Frontal cortex (tissue), 4 donors: ENCODE measurements around the gene OR2H1. TPM values are rescaled to one million over a fixed set of nuclear protein-coding genes. Genes with fewer than 3 reads are reported as not detected.

ENCODE experiments used
- DNase-seq, 2 donors: peaks; one replicate each; pipeline ENCODE4 v3.0.0; 2012; ENCODE audit warnings: low spot score in 2 of 2
- FAIRE-seq: peaks from 2 replicates; lab custom pipeline; 2012; peaks lifted over from hg19 to GRCh38; lab: Jason Lieb, UNC
- total RNA-seq: library from RNA; depleted of rRNA; stranded (reverse); fragments of >200 nt; gene quantifications from one replicate; pipeline ENCODE4 v1.2.3, GENCODE V29; 2014
- donor health status: control.
- donor health status: control.
- donor health status: control.

OR2H1 gene
- total RNA-seq, 1 donor from 2014 or later, result under 0.01 TPM

DNA sequence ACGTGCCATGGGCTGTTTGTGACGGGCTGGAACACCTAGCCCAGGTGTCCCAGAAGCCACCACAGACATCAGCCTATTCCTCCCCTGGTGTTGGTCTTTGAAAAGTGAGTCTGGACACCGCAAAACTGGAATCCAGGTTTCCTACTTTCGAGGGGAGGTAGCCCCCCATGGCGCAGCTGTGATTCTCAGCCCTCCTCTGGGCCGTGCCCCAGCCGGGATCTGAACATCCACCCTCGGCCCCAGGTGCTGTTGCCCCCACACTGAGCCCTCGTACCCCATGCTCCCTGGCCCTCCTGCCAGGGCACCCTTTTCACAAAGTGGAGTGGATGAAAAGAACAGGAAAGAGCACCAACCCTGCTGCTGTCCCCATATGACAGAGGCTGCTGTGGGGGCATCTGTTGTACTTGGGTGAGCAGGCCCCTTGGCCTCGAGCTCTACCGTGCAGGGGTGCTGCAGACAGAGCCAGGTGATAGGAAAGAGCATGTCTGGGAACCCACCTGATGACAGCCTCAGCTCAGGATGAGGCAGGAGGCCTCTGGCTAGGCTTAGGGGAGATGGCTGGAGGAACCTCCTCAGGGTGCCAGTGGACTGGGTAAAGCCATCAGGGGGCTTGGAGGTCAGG, 49.6 kb downstream of the OR2H1 start:
- no peak for FAIRE-seq
- DNase-seq, result no peak

DNA sequence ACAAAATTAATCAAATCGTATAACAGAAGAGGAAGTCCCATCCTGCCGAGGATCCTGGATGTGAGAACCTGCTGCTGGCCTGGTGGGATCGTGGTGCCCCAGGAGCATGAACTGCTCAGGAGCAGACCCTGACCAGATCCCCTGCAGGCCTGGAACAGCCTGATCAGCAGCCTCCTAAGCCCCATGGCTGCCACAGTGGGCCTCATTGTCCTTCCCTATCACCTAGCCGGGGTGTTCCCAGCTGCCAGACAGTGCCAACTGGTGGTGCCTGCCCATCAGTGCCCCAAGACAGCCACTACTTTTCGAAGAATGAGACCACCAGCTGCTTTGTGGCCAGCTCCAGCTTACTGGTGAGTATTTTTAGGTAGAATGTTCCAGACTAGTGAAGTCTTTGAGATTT, 50.4 kb downstream of the OR2H1 start:
- DNase-seq (no peak), FAIRE-seq (no peak)

DNA sequence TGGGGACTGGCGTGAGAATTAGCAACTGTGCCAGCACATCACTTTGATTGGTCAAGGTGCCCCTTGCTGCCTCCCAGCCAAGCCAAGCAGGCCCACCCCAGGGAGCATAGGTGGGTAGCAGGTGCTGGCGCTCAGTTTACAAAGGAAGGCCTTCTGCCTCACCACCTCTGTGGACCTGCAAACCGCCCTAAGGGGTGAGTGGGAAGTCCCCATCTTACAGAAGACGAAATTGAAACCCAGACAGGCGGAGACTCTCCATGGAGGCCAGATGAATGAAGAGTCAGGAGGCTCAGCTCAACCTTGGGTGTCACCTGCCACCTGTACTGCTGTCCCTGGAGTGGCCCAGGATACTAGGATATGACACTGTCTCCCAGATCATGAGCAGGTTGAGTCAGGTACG, 52.3 kb downstream of the OR2H1 start:
- DNase-seq (no peak), FAIRE-seq (no peak)

DNA sequence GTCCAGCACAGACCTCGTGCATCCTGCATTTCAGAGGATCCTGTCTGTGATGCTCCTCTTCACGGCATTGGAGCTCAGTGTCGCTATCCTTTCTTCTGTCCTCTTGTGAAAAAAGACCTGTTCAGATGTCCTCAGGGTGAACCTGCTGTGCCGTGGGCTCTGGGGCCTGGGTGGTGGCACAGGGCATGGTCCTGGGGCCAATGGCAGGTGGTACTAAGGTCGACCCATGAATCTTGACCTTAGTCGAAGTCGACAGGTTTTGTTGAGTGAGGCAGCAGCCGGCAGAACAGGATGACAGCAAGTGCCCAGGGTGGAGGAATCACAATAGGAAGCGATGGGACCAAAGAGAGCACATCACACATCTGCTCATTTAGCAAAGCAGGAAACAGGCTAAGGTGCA, 52.8 kb downstream of the OR2H1 start:
- DNase-seq (no peak), FAIRE-seq (no peak)

DNA sequence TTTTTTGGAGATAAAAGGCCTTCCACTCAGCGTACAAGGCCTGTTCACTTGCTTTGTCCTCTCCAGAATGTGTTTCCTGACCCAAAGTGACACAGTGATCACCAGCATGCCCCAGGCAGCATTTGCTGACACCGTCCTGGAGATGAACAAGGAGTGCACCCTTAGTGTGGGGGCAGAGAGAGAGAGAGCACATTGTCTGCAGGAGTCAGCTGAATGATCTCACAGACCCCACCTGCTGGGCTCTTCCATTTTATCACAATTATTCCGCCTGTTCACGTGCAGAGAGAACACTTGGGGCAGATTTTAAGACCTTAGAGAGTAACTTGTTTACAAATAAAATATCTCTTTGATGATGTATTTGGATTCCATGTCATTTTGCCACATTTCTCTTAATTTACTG, 53.2 kb downstream of the OR2H1 start:
- DNase-seq (no peak), FAIRE-seq (no peak)

DNA sequence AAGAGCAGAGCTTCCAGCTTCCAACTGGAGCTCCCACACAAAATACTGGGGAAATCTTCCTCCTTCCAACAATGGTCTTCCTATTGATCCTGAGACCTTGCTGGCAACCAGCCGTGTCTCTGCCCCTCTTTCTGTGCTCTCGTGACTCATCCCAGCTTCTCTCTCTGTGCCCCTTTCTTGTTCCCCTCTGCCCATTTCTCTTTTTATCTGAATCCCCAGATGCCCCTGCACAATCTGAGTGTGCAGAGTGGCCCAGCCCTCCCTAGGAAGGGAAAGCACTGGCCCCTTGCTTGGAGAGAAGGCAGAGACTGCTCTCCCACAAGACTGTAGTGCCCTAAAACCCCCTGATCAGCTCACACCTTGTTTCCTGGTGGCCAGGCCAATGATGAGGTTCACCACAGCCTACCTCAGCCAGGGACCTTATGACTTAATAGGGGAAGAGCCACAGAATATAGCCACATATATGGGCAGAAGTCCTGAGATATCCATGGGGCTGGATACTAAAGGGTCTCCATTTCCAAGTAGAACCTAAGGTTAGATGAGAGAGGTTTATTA, 53.9 kb downstream of the OR2H1 start:
- DNase-seq (no peak), FAIRE-seq (no peak)

Other genes starting within 250 kb of the OR2H1 start
- not detected for gene OR14J1, start 155.5 kb upstream of the OR2H1 start, total RNA-seq
- not detected for gene OR5V1, start 88.3 kb upstream of the OR2H1 start, total RNA-seq
- not detected for gene OR12D3, start 81.9 kb upstream of the OR2H1 start, total RNA-seq
- gene OR12D2, start 61.5 kb upstream of the OR2H1 start, total RNA-seq, result not detected
- not detected for gene OR12D1, start 42.2 kb upstream of the OR2H1 start, total RNA-seq
- gene OR10C1, start 17.8 kb upstream of the OR2H1 start, total RNA-seq, result not detected
- not detected for gene OR11A1, start 84 bp upstream of the OR2H1 start, total RNA-seq
- not detected for gene MAS1L, start 30.8 kb downstream of the OR2H1 start, total RNA-seq
- not detected for gene UBD, start 102.6 kb downstream of the OR2H1 start, total RNA-seq
- gene OR2H2, start 128.0 kb downstream of the OR2H1 start, total RNA-seq, result not detected
- gene GABBR1, start 176.0 kb downstream of the OR2H1 start, total RNA-seq, result 72.2 TPM
- under 0.01 TPM for gene MOG, start 199.9 kb downstream of the OR2H1 start, total RNA-seq
- gene ZFP57, start 224.0 kb downstream of the OR2H1 start, total RNA-seq, result not detected